NCI-H2081 (cell line): ENCODE results near the gene KCNMA1.
A peak's percentile ranks its signal among the peaks of the same experiment; 100 is the strongest.

Experiments
- DNase-seq, 2 experiments: peaks; one replicate each; lab custom pipeline; 2025; lab: John Stamatoyannopoulos, UW

Gene KCNMA1

GRCh38 chr10:77111611-77112550 lies 525.7 kb downstream of the KCNMA1 start:
- peak; percentile 19 to 27 for DNase-seq

- DNase-seq = no peak
Measured at GRCh38 chr10:77110757-77111156, 526.9 kb downstream of the KCNMA1 start.

DNA sequence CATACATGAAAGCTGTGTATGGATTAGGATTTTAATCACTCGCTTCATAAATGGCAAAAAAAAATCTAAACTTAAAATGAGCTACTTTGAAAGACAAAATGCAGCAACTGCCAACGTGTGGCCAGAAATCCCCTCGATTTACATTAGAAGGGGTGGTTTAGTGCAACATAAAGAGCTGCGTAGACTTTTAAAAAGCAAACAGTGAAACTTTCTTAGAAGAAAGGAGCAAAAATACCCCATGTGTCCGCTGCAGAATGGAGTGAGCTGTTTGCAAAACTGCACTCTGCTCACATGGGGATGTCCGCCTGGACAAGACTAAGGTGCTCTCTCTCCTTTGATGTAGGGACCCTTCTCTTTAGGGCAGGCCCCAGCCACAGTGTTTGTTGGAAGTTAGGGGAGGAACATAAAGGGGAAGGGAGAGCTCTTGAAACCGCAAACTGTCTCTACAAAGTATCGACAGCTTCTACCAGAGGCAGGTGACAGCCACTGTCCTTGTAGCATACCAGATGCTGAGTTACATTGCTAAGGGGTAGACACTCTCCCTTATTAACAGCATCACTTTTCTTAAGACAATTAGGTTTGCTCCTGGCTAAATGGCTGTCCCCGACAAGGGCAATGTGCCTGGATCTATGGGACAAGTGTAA lies 528.1 kb downstream of the KCNMA1 start:
- DNase-seq = no peak

DNA sequence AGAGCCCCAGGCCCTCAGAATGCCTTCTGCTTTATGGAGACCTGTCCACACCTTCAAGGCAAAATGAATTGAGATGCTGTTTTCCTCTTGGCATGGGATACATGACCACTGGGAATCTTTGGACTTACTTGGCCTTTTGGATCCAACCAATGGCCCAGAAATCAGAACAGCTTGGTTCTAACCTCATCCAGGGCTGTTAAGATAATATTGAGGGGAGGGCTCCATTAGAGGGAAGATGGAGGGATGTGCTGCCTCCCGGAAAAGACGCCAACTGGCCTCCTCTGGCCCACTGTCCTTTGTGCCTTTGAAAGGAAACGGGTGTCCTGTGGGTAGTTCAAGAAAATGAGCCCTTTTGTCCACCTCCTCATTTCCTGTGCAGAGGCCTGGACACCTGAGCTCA lies 530.9 kb downstream of the KCNMA1 start:
- no peak for DNase-seq

GRCh38 chr10:77105761-77106221 lies 531.8 kb downstream of the KCNMA1 start:
- no peak for DNase-seq

- no peak for DNase-seq
Measured at GRCh38 chr10:77104459-77104980, 533.1 kb downstream of the KCNMA1 start.

DNA sequence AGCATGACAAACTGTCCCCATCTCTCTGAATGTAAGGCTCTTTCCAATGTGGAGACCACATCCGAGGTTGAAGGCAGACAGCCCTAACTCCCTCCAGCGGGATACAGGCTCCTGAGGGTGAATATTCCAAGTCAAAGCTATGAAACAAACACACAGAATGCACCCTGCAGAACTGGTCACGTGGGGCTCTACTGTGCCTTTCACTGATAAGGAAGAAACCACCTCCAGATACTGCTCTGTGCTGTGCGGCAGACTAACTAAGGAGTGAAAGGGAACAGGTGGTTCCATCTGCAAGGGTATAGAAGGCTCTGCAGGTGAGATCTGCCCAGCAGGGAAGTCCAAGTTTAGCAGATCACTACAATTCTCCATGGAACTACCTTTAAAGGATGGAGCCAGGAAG lies 534.4 kb downstream of the KCNMA1 start:
- no peak for DNase-seq

- DNase-seq = no peak
Measured at GRCh38 chr10:77101341-77101740, 536.3 kb downstream of the KCNMA1 start.

DNA sequence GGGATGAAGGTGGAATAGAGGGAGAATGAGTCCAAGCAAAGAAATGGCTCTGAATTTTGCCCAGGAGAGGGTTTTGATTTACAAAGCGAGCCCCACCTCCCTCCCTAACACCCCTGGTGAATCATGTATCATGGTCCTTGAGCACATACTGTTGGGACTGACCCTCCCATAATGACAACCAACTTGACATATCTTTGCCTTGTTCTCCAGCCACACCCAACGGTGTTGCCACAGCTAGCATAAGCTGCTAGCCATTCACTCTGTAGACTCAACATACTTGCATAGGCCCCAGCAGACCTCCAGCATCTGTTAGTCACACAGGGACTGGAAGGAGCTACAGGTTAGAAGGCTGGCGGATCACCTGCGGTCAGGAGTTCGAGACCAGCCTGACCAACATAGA lies 538.5 kb downstream of the KCNMA1 start:
- DNase-seq = no peak

- DNase-seq = no peak
Measured at GRCh38 chr10:77097625-77098024, 540.0 kb downstream of the KCNMA1 start.

GRCh38 chr10:77093126-77093525 lies 544.5 kb downstream of the KCNMA1 start:
- DNase-seq = no peak

- no peak for DNase-seq
Measured at GRCh38 chr10:77091597-77092165, 545.9 kb downstream of the KCNMA1 start.

GRCh38 chr10:77090381-77091356 lies 546.9 kb downstream of the KCNMA1 start:
- peak in 1 of 2 experiments; percentile 14 for DNase-seq

DNA sequence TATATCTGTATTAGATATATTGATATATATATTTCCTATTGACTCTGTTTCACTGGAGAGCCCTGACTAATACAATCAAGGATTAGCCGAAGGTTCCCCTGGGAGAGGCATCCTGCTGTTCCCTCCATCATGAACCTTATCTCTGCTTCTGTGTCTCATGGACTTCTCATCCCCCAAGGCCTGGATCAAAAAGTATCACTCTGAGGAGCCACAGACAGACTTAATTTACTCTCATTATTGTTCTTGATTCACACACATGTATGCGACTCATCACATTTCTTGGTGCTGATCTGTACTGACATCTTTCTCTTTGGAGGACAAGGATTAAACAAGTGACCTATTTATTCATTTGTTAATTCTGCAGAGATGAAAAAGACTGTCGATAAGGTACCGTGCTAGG lies 550.2 kb downstream of the KCNMA1 start:
- no peak for DNase-seq

- DNase-seq = no peak
Measured at GRCh38 chr10:77086081-77086480, 551.5 kb downstream of the KCNMA1 start.

GRCh38 chr10:77085344-77085743 lies 552.3 kb downstream of the KCNMA1 start:
- no peak for DNase-seq

DNA sequence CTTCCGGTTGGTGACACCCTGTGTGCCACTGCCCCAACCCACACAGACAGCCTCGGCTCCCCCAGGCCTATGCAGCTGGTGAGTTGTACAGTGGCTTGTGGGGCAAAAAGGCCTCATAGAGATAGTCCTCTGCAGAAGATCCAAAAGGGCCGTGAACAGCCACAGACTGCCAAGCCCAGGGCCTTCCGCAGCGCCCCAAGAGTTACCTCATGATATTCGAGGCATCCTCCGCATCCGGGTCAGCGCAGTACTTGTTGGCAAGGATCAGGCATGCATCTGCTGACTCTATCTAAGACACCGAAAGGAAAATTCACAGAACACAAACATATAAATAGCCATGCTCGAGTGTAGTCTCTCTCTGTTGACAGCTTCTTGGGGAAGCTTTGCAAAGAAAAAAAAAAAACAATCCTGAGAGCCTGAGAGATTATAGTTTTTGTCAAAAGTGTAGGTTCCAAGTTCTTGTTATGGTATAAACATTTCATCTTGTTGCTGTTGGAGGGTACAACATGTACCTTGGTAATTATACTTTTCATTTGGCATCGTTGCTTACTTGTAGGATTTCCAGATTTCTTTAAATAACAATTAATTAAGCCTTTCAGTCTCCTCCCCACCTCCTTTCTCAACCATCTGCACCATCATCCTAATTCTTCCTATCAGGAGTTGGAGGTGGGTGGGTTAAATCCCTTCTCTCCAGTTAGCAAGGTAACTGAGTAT lies 553.0 kb downstream of the KCNMA1 start:
- DNase-seq = no peak

DNA sequence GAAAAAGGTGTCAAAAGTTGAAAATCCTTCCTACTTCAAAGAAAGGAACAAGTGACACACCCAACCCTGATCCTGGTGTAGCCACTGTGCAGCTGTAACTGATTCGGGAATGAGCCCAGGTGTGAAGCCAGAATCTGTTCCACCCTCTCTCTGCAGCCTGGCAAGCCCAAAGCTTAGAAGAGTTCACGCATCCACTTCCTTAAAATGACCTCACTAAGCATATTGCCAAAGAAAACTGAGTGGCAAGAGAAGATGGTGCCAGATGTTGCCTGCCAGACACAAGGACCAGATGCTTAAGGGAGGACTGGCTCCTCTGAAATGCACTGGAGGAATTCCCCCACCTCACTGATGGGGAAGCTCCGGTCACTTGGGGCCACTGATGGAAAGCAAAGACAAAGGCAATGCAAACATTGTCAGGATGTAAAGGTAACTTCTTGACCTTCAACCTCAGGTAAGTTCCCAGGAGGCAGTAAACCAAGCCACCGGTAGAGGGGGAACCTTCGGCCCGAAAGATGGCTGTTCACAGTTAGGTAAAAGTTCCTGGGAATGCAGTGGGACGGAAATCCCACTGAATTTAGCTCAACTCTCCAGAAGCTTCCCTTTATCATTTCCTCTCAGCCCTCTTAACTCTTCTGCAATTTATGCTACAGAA lies 554.9 kb downstream of the KCNMA1 start:
- no peak for DNase-seq

- no peak for DNase-seq
Measured at GRCh38 chr10:77081481-77081891, 556.1 kb downstream of the KCNMA1 start.

DNA sequence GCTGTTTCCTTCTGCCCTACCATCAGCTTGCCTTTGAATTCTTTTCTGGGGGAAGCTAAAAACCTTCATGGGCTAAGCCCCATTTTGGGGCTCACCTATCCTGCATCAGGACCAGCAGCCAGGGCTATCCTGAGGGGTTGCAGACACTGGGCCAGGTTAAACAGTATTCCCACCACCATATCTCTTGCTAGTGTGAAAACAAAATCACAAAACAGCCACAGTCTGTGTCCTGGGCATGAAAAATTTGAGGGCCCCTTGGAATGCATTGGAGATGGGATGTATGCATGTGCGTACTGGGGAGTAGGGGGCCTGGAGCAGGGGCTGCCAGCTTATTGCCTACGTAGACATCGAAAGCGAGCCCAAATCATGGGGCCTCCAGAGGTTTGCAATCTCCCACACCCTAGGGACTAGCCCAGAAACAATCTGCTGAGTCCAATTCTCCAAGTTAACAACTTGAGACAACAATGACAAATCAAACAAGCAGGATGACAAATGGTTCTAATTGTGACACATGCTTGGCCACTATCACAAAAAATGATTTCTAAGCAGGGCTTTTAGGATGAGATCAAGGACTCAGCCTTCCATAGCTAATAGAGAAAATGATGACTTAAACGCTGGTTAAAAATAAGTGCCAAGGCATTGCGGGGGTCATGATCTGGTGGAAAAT lies 557.1 kb downstream of the KCNMA1 start:
- no peak for DNase-seq
